Stomach (tissue), 4 donors: ENCODE measurements around the gene TRAF6.

ENCODE experiments used
- CTCF ChIP-seq, 7 experiments: fragments of 450-650 bp in 4 of 7; fragments of 200-600 bp in 3 of 7; sonication (generic) in 3 of 7; IDR thresholded peaks; one replicate each; pipeline ENCODE4 v1.5.1; 2016 to 2019; ENCODE audit warnings: antibody characterized with exemption in 7 of 7, control low read depth in 2 of 7, mild to moderate bottlenecking in 1 of 7
- POLR2A ChIP-seq, 4 donors: fragments of 450-650 bp; IDR thresholded peaks; one replicate each; pipeline ENCODE4 v1.6.1; 2016; ENCODE audit warnings: antibody characterized with exemption in 4 of 4, control low read depth in 2 of 4, mild to moderate bottlenecking in 1 of 4, moderate library complexity in 1 of 4
- POLR2AphosphoS5 ChIP-seq, 3 donors: sonication (generic); formaldehyde crosslinking; IDR thresholded peaks; one replicate each; pipeline ENCODE4 v1.6.1; 2016; ENCODE audit warnings: antibody characterized with exemption in 3 of 3

- TF ChIP-seq CTCF (IDR thresholded peaks at IDR 0.05) (no peak), POLR2A (IDR thresholded peaks at IDR 0.05) (no peak), POLR2AphosphoS5 (IDR thresholded peaks at IDR 0.05) (no peak)
These were observed 60.4 kb downstream of the TRAF6 start for GRCh38 chr11:36449561-36450096.
